GM19025 (cell line): ENCODE results near the gene TMEM38A.

Source experiments
- ATAC-seq: cut with Tn5 transposase; IDR thresholded peaks from one replicate; pipeline ENCODE4 v1.9.1; 2021; ENCODE audit warnings: mild to moderate bottlenecking, low read depth, moderate library complexity; ENCODE audit not compliant: unreplicated experiment

The TMEM38A gene

GRCh38 chr19:16739546-16739945, 78.6 kb downstream of the TMEM38A start:
- no peak for ATAC-seq
